ENCODE results near the gene ALK. TPM values are rescaled to one million over a fixed set of nuclear protein-coding genes. Genes with fewer than 3 reads are reported as not detected.

Gene ALK
- total RNA-seq, 4 donors from 2014 or later = 0.83 to 1.6 (median 1.2) TPM

- Histone ChIP-seq H3K36me3 (no peaks in the 10 kb centered on the region), H3K9me3 (peaks cover 0 to 7% (median 2%) of the 10 kb centered on the region in 4 donors), H3K27me3 (no peaks in the 10 kb centered on the region), H3K4me1 (no peaks in the 10 kb centered on the region), H3K27ac (replicated peaks in 1 of 4) (no peak overlapping the region), H3K4me3 (no peak overlapping the region)
- TF ChIP-seq CTCF (IDR thresholded peaks at IDR 0.05) (no peak), POLR2AphosphoS5 (IDR thresholded peaks at IDR 0.05) (no peak), POLR2A (IDR thresholded peaks at IDR 0.05; ENCODE audit: low read depth) (no peak), EP300 (IDR thresholded peaks at IDR 0.05) (no peak)
- DNase-seq (ENCODE audit: extremely low spot score) = no peak
- WGBS = 76% methylated on average over 2 of the region's 2 CpGs
- intact Hi-C loops (cut with DNase I) = no loop called here
These were observed 256.8 kb downstream of the ALK start for GRCh38 chr2:29664578-29664977.

- Histone ChIP-seq H3K9me3 (no peaks in the 10 kb centered on the region), H3K27ac (replicated peaks in 1 of 4) (no peak overlapping the region), H3K4me3 (no peak overlapping the region), H3K4me1 (no peaks in the 10 kb centered on the region), H3K36me3 (no peaks in the 10 kb centered on the region), H3K27me3 (no peaks in the 10 kb centered on the region)
- intact Hi-C loops (cut with DNase I) = no loop called here
- TF ChIP-seq POLR2AphosphoS5 (IDR thresholded peaks at IDR 0.05) = no peak
- TF ChIP-seq EP300 (IDR thresholded peaks at IDR 0.05) = no peak
- TF ChIP-seq CTCF (IDR thresholded peaks at IDR 0.05) = no peak
- no peak for TF ChIP-seq POLR2A (IDR thresholded peaks at IDR 0.05; ENCODE audit: low read depth)
- WGBS = 79% methylated on average over 3 of the region's 3 CpGs
- no peak for DNase-seq (ENCODE audit: extremely low spot score)
These were observed 258.1 kb downstream of the ALK start for GRCh38 chr2:29663268-29663667.

DNA sequence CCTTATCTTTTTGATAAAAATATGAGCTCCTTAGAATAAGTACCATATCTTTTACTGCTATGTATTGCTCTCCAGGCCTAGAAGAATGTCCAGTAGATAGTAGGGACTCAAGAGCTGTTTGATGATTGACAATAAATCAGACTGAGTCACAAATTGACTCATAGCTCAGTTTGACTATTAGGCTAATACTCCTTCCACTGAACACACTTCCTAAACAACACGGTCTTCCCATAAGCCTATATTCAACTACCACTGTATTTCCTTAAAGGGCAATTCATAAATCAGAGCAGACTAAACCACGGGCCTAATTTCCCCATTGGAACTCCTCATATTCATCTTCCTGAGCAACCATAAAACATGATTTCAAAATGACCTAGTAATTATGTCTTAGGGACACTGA, 258.5 kb downstream of the ALK start:
- no peak overlapping the region for H3K4me3 ChIP-seq
- intact Hi-C loops (cut with DNase I) = no loop called here
- DNase-seq (ENCODE audit: extremely low spot score) = no peak
- H3K27me3 ChIP-seq = no peaks in the 10 kb centered on the region
- no peak overlapping the region for H3K27ac ChIP-seq (replicated peaks in 1 of 4)
- no peaks in the 10 kb centered on the region for H3K9me3 ChIP-seq
- TF ChIP-seq EP300 (IDR thresholded peaks at IDR 0.05) (no peak), CTCF (IDR thresholded peaks at IDR 0.05) (no peak)
- H3K4me1 ChIP-seq = no peaks in the 10 kb centered on the region
- 68% methylated on average over 2 of the region's 2 CpGs for WGBS
- H3K36me3 ChIP-seq = no peaks in the 10 kb centered on the region

DNA sequence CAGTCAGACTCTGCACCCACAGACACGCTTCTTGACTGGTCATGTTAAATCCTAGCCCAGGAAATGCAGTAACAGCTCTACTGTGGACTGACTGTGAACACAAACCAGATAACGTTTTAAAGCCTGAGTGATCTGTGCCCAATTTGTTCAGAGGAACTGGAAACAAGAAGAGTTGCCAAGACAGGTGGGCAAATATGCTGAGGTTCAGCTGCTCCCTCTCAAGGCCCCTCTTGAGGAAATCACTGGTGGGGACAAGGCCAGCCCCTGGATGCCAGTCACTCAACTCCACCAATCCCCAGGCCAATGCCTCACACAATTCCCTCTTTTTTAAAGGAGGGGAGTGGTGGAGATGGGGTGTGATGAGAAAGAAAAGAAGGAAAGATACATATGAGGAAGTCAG, 261.2 kb downstream of the ALK start:
- TF ChIP-seq EP300 (IDR thresholded peaks at IDR 0.05) = no peak
- no peak for TF ChIP-seq POLR2A (IDR thresholded peaks at IDR 0.05; ENCODE audit: low read depth)
- no peak overlapping the region for H3K27ac ChIP-seq (replicated peaks in 1 of 4)
- no peak overlapping the region for H3K4me3 ChIP-seq
- H3K4me1 ChIP-seq = peaks cover 0 to 5% (median 0%) of the 10 kb centered on the region in 4 donors
- H3K36me3 ChIP-seq = no peaks in the 10 kb centered on the region
- H3K9me3 ChIP-seq = no peaks in the 10 kb centered on the region
- H3K27me3 ChIP-seq = no peaks in the 10 kb centered on the region
- DNase-seq (ENCODE audit: extremely low spot score) = no peak
- intact Hi-C loops (cut with DNase I) = no loop called here
- WGBS = 82% methylated on average over 2 of the region's 2 CpGs

GRCh38 chr2:29659178-29659577, 262.2 kb downstream of the ALK start:
- no peak overlapping the region for H3K4me3 ChIP-seq
- TF ChIP-seq POLR2AphosphoS5 (IDR thresholded peaks at IDR 0.05) = no peak
- no peaks in the 10 kb centered on the region for H3K27me3 ChIP-seq
- no peak for DNase-seq (ENCODE audit: extremely low spot score)
- no peaks in the 10 kb centered on the region for H3K36me3 ChIP-seq
- H3K27ac ChIP-seq (replicated peaks in 1 of 4) = no peak overlapping the region
- intact Hi-C loops (cut with DNase I) = no loop called here
- H3K4me1 ChIP-seq = peaks cover 0 to 6% (median 0%) of the 10 kb centered on the region in 4 donors
- 81% methylated on average over 2 of the region's 2 CpGs for WGBS
- H3K9me3 ChIP-seq = peaks cover 0 to 2% (median 0%) of the 10 kb centered on the region in 4 donors

- H3K4me1 ChIP-seq = peaks cover 0 to 6% (median 0%) of the 10 kb centered on the region in 4 donors
- H3K36me3 ChIP-seq = no peaks in the 10 kb centered on the region
- TF ChIP-seq POLR2A (IDR thresholded peaks at IDR 0.05; ENCODE audit: low read depth) (no peak), CTCF (IDR thresholded peaks at IDR 0.05) (no peak), POLR2AphosphoS5 (IDR thresholded peaks at IDR 0.05) (no peak), EP300 (IDR thresholded peaks at IDR 0.05) (no peak)
- no peak for DNase-seq (ENCODE audit: extremely low spot score)
- 76% methylated on average over 4 of the region's 4 CpGs for WGBS
- no peaks in the 10 kb centered on the region for H3K27me3 ChIP-seq
- intact Hi-C loops (cut with DNase I) = no loop called here
- H3K27ac ChIP-seq (replicated peaks in 1 of 4) = no peak overlapping the region
- H3K9me3 ChIP-seq = peaks cover 0 to 4% (median 0%) of the 10 kb centered on the region in 4 donors
- H3K4me3 ChIP-seq = no peak overlapping the region
These were observed 263.7 kb downstream of the ALK start for GRCh38 chr2:29657674-29658073.

All from esophagus muscularis mucosa (tissue), 4 donors.